Keratinocyte (primary cell): Measurements from ENCODE around the gene CHID1. TPM values are rescaled to one million over a fixed set of nuclear protein-coding genes. Genes with fewer than 3 reads are reported as not detected.

Experiments
- DNase-seq: peaks from one replicate; pipeline ENCODE4 v3.0.0-alpha.2; 2011; ENCODE audit warnings: low read depth, missing footprints, low spot score
- FAIRE-seq: peaks from 2 replicates; lab custom pipeline; 2011; peaks lifted over from hg19 to GRCh38; lab: Jason Lieb, UNC
- H2AFZ ChIP-seq: 2 replicates; pipeline ENCODE4 v1.6.0; 2012; ENCODE audit warnings: low read length, control low read depth, inconsistent platforms; ENCODE audit not compliant: control insufficient read depth
- H3K27ac ChIP-seq: 2 replicates; pipeline ENCODE4 v1.5.1; 2011; ENCODE audit warnings: low read length; ENCODE audit not compliant: control insufficient read depth, insufficient read depth
- H3K27me3 ChIP-seq: 3 replicates; pipeline ENCODE4 v1.6.0; 2011; ENCODE audit warnings: low read length; ENCODE audit not compliant: control insufficient read depth, insufficient read depth; ENCODE audit errors: extremely low read depth
- H3K36me3 ChIP-seq, 2 experiments: 2 replicates in 1 of 2; 3 replicates in 1 of 2; pipeline ENCODE4 v1.5.1; 2011; ENCODE audit warnings: low read length in 2 of 2, mild to moderate bottlenecking in 1 of 2; ENCODE audit not compliant: control insufficient read depth in 2 of 2, insufficient read depth in 2 of 2; ENCODE audit errors: extremely low read depth in 1 of 2
- H3K4me1 ChIP-seq: 3 replicates; pipeline ENCODE4 v1.5.1; 2011; ENCODE audit warnings: low read length; ENCODE audit not compliant: control insufficient read depth, insufficient read depth; ENCODE audit errors: extremely low read depth
- H3K4me2 ChIP-seq: 3 replicates; pipeline ENCODE4 v1.6.0; 2011; ENCODE audit warnings: low read depth, low read length; ENCODE audit not compliant: control insufficient read depth, insufficient read depth; ENCODE audit errors: extremely low read depth
- H3K4me3 ChIP-seq, 3 experiments: fragments of 200-600 bp in 1 of 3; sonication (generic) in 1 of 3; 2 replicates in 2 of 3; 3 replicates in 1 of 3; pipeline ENCODE4 v1.5.1; 2011 to 2016; ENCODE audit warnings: low read length in 3 of 3, mild to moderate bottlenecking in 3 of 3, control low read depth in 2 of 3, inconsistent platforms in 1 of 3, low read depth in 1 of 3, mixed read lengths in 1 of 3, mixed run types in 1 of 3, moderate library complexity in 1 of 3; ENCODE audit not compliant: control insufficient read depth in 2 of 3, insufficient read depth in 2 of 3; ENCODE audit errors: extremely low read depth in 1 of 3
- H3K79me2 ChIP-seq: 2 replicates; pipeline ENCODE4 v1.6.0; 2012; ENCODE audit warnings: low read length; ENCODE audit not compliant: control insufficient read depth, insufficient read depth
- H3K9ac ChIP-seq: 3 replicates; pipeline ENCODE4 v1.6.0; 2011; ENCODE audit warnings: low read length; ENCODE audit not compliant: control insufficient read depth, insufficient read depth; ENCODE audit errors: extremely low read depth
- H3K9me1 ChIP-seq: 3 replicates; pipeline ENCODE4 v1.6.0; 2011; ENCODE audit warnings: low read length; ENCODE audit not compliant: control insufficient read depth, insufficient read depth; ENCODE audit errors: extremely low read depth
- H3K9me3 ChIP-seq: 2 replicates; pipeline ENCODE4 v1.5.1; 2012; ENCODE audit warnings: low read depth, low read length; ENCODE audit not compliant: control insufficient read depth
- H4K20me1 ChIP-seq: 3 replicates; pipeline ENCODE4 v1.6.0; 2011; ENCODE audit warnings: low read length; ENCODE audit not compliant: control insufficient read depth, insufficient read depth; ENCODE audit errors: extremely low read depth
- EZH2 ChIP-seq: IDR thresholded peaks from one replicate; pipeline ENCODE4 v1.6.1; 2012; ENCODE audit warnings: inconsistent platforms, mild to moderate bottlenecking, low read length, moderate library complexity
- dilution Hi-C: fragments of 300-500 bp; cut with MboI; formaldehyde crosslinking; loops from one replicate; pipeline ENCODE4 v1.7.0; 2020; ENCODE audit warnings: low sequenced_read_pairs; ENCODE audit not compliant: extremely low pct_ligation_motif_present
- polyA plus RNA-seq, 5 experiments: library from polyadenylated mRNA; depleted of rRNA in 3 of 5; stranded (reverse) in 3 of 5; stranded (forward) in 1 of 5; unstranded in 1 of 5; fragments of >200 nt; gene quantifications; 1 replicate in 1 of 5; 2 replicates in 3 of 5; 3 replicates in 1 of 5; pipeline versions ENCODE4 v1.2.1 to v1.2.3, GENCODE V29; 2011 to 2012; ENCODE audit warnings: missing spikeins in 2 of 5, low read depth in 1 of 5, low replicate concordance in 1 of 5
- TF ChIP-seq, protein P1 (sequence below), 3 experiments: IDR thresholded peaks in 1 of 3; conservative IDR thresholded peaks in 1 of 3; optimal IDR thresholded peaks in 1 of 3; 2 replicates in 2 of 3; 3 replicates in 1 of 3; pipeline versions ENCODE3 to v1.5.1; 2011; ENCODE audit warnings: low read length in 3 of 3, mild to moderate bottlenecking in 3 of 3, moderate library complexity in 2 of 3, control low read depth in 1 of 3, inconsistent platforms in 1 of 3; ENCODE audit not compliant: insufficient read depth in 2 of 3; ENCODE audit errors: extremely low read depth in 1 of 3

The CHID1 gene
- polyA plus RNA-seq, 1 donor (not counting 4 experiments of a cell fraction or from before 2014, with no cell fraction given) = 23.0 TPM

GRCh38 chr11:853682-854448 lies 56.7 kb downstream of the CHID1 start:
- Histone ChIP-seq H3K9me1 (no peaks in the 10 kb centered on the region), H3K36me3 (peaks cover 6 to 8% of the 10 kb centered on the region in 2 experiments), H3K4me3 (no peak overlapping the region), H3K79me2 (no peaks in the 10 kb centered on the region), H3K27ac (no peak overlapping the region), H3K4me2 (no peak overlapping the region), H4K20me1 (peaks cover 7% of the 10 kb centered on the region), H3K9me3 (no peaks in the 10 kb centered on the region), H3K27me3 (no peaks in the 10 kb centered on the region), H3K4me1 (peaks cover 4% of the 10 kb centered on the region), H3K9ac (no peak overlapping the region), H2AFZ (no peak overlapping the region)
- dilution Hi-C loops = no loop called here
- FAIRE-seq = no peak
- TF ChIP-seq, protein P1, sequence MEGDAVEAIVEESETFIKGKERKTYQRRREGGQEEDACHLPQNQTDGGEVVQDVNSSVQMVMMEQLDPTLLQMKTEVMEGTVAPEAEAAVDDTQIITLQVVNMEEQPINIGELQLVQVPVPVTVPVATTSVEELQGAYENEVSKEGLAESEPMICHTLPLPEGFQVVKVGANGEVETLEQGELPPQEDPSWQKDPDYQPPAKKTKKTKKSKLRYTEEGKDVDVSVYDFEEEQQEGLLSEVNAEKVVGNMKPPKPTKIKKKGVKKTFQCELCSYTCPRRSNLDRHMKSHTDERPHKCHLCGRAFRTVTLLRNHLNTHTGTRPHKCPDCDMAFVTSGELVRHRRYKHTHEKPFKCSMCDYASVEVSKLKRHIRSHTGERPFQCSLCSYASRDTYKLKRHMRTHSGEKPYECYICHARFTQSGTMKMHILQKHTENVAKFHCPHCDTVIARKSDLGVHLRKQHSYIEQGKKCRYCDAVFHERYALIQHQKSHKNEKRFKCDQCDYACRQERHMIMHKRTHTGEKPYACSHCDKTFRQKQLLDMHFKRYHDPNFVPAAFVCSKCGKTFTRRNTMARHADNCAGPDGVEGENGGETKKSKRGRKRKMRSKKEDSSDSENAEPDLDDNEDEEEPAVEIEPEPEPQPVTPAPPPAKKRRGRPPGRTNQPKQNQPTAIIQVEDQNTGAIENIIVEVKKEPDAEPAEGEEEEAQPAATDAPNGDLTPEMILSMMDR (optimal IDR thresholded peaks at IDR 0.05 in 1 of 3, IDR thresholded peaks at IDR 0.05 in 1 of 3, conservative IDR thresholded peaks at IDR 0.05 in 1 of 3; ENCODE audit: extremely low read depth in 1 of 3, insufficient read depth in 2 of 3, low read length in 3 of 3) = no peak
- no peak for TF ChIP-seq EZH2
- no peak for DNase-seq

GRCh38 chr11:852762-853161 lies 57.8 kb downstream of the CHID1 start:
- dilution Hi-C loops = no loop called here
- H3K9ac ChIP-seq = no peak overlapping the region

More at GRCh38 chr11:852762-853161, 57.8 kb downstream of the CHID1 start:
- Histone ChIP-seq H3K9me3 (no peaks in the 10 kb centered on the region), H3K79me2 (peaks cover 4% of the 10 kb centered on the region), H3K4me3 (no peak overlapping the region), H3K4me1 (peaks cover 13% of the 10 kb centered on the region), H3K36me3 (peaks cover 6 to 8% of the 10 kb centered on the region in 2 experiments), H3K27ac (no peak overlapping the region), H4K20me1 (peaks cover 10% of the 10 kb centered on the region), H3K4me2 (no peak overlapping the region), H3K27me3 (no peaks in the 10 kb centered on the region), H2AFZ (no peak overlapping the region), H3K9me1 (no peaks in the 10 kb centered on the region)
- no peak for FAIRE-seq
- no peak for TF ChIP-seq EZH2
- TF ChIP-seq, protein P1 (optimal IDR thresholded peaks at IDR 0.05 in 1 of 3, IDR thresholded peaks at IDR 0.05 in 1 of 3, conservative IDR thresholded peaks at IDR 0.05 in 1 of 3; ENCODE audit: extremely low read depth in 1 of 3, insufficient read depth in 2 of 3, low read length in 3 of 3) = no peak
- DNase-seq = no peak
